ENCODE measurements around the gene BMPER. TPM values are rescaled to one million over a fixed set of nuclear protein-coding genes. Genes with fewer than 3 reads are reported as not detected.

Gene BMPER
- total and polyA plus RNA-seq, 2 of the 8 experiments (the other 6 are each of a cell fraction or from before 2014, with no cell fraction given): 0.33 to 0.69 TPM

GRCh38 chr7:34042406-34042805, 137.1 kb downstream of the BMPER start:
- no peak for FAIRE-seq
- H3K4me2 ChIP-seq (ENCODE audit: insufficient read depth in 1 of 2, low read depth in 2 of 2, low read length in 2 of 2): no peak overlapping the region

More at GRCh38 chr7:34042406-34042805, 137.1 kb downstream of the BMPER start:
- 100% methylated on average over 2 of the region's 2 CpGs; no CpG with 5 or more reads in 1 of the 2 experiments for WGBS, 2 experiments (ENCODE audit: extremely low coverage in 1 of 2, insufficient coverage in 1 of 2, insufficient read length in 1 of 2, insufficient replicate concordance in 2 of 2, low coverage in 1 of 2, low lambda C conversion rate in 2 of 2, missing lambda C conversion rate in 1 of 2)
- Histone ChIP-seq H2BK5ac (ENCODE audit: low read depth, low read length) (no peak overlapping the region), H2AK5ac (ENCODE audit: low read depth, low read length) (no peak overlapping the region), H3K4me3 (ENCODE audit: extremely low read depth in 1 of 4, insufficient read depth in 2 of 4, low read depth in 3 of 4, low read length in 4 of 4) (no peak overlapping the region), H4K5ac (ENCODE audit: insufficient read length, low read depth, low read length) (no peak overlapping the region), H3K79me2 (ENCODE audit: control insufficient read depth in 1 of 2, insufficient read depth in 2 of 2, low read length in 2 of 2) (no peaks in the 10 kb centered on the region), H3K9ac (replicated peaks in 1 of 4; ENCODE audit: extremely low read depth in 1 of 4, low read depth in 3 of 4, low read length in 3 of 4) (no peak overlapping the region), H4K8ac (ENCODE audit: extremely low read depth, insufficient read depth, low read length) (no peak overlapping the region), H3K9me3 (ENCODE audit: insufficient read depth in 2 of 2, low read depth in 1 of 2, low read length in 1 of 2) (no peaks in the 10 kb centered on the region), H3K79me1 (ENCODE audit: low read depth, low read length) (no peaks in the 10 kb centered on the region), H3K36me3 (ENCODE audit: control insufficient read depth in 2 of 4, insufficient read depth in 4 of 4, low read length in 3 of 4) (no peaks in the 10 kb centered on the region), H2BK12ac (ENCODE audit: low read depth, low read length) (no peak overlapping the region), H3K23me2 (ENCODE audit: low read depth, low read length) (no peaks in the 10 kb centered on the region), H3K4me1 (replicated peaks in 1 of 4; ENCODE audit: control insufficient read depth in 3 of 4, insufficient read depth in 4 of 4, low read length in 3 of 4) (no peaks in the 10 kb centered on the region), H3K56ac (replicated peaks; ENCODE audit: insufficient read length, low read depth, low read length) (no peak overlapping the region), H3K18ac (ENCODE audit: extremely low read depth, low read length) (no peak overlapping the region), H2BK20ac (ENCODE audit: low read length) (no peak overlapping the region), H3K4ac (replicated peaks; ENCODE audit: insufficient read length, low read depth, low read length) (no peak overlapping the region), H3K23ac (ENCODE audit: insufficient read length) (no peak overlapping the region), H4K91ac (replicated peaks; ENCODE audit: insufficient read length, low read length) (no peak overlapping the region), H4K20me1 (replicated peaks in 1 of 2; ENCODE audit: control insufficient read depth in 1 of 2, insufficient read depth in 2 of 2, low read length in 2 of 2) (no peaks in the 10 kb centered on the region), H3K14ac (ENCODE audit: insufficient read length) (no peak overlapping the region), H2AFZ (ENCODE audit: low read length) (no peak overlapping the region), H2BK120ac (replicated peaks; ENCODE audit: low read depth, low read length) (no peak overlapping the region), H3K27ac (ENCODE audit: low read depth, low read length) (no peak overlapping the region), H2BK15ac (ENCODE audit: low read length) (no peak overlapping the region), H3K27me3 (replicated peaks in 1 of 4; ENCODE audit: control insufficient read depth in 3 of 4, extremely low read depth in 1 of 4, insufficient read depth in 3 of 4, low read length in 3 of 4) (no peaks in the 10 kb centered on the region)
- no peak for DNase-seq (ENCODE audit: low read depth in 1 of 2, low spot score in 2 of 2)
- POLR2A ChIA-PET (ENCODE audit: partially characterized antibody): no interaction called here
- TF ChIP-seq USF2 (IDR thresholded peaks at IDR 0.05; ENCODE audit: low read length): no peak
- no peak for TF ChIP-seq TAF1 (IDR thresholded peaks at IDR 0.05; ENCODE audit: low read depth, low read length)
- TF ChIP-seq NANOG (IDR thresholded peaks at IDR 0.05; ENCODE audit: insufficient read depth, low read depth, low read length, poor library complexity, severe bottlenecking): no peak
- TF ChIP-seq GTF2F1 (IDR thresholded peaks at IDR 0.05; ENCODE audit: borderline replicate concordance, low read depth, low read length): no peak
- TF ChIP-seq NRF1 (IDR thresholded peaks at IDR 0.05; ENCODE audit: low read depth, low read length): no peak
- no peak for TF ChIP-seq SIX5 (IDR thresholded peaks at IDR 0.05; ENCODE audit: low read depth, low read length)
- no peak for TF ChIP-seq BCL11A (IDR thresholded peaks at IDR 0.05; ENCODE audit: low read depth in 2 of 2, low read length in 2 of 2)
- no peak for TF ChIP-seq CHD2 (IDR thresholded peaks at IDR 0.05; ENCODE audit: low read length)
- TF ChIP-seq MAX (IDR thresholded peaks at IDR 0.05): no peak
- no peak for TF ChIP-seq CEBPB (IDR thresholded peaks at IDR 0.05; ENCODE audit: low read depth, low read length)
- TF ChIP-seq, protein P1, sequence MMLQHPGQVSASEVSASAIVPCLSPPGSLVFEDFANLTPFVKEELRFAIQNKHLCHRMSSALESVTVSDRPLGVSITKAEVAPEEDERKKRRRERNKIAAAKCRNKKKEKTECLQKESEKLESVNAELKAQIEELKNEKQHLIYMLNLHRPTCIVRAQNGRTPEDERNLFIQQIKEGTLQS (IDR thresholded peaks at IDR 0.05; ENCODE audit: insufficient read depth, low read depth, low read length): no peak
- no peak for TF ChIP-seq JUND (IDR thresholded peaks at IDR 0.05; ENCODE audit: low read length)
- no peak for TF ChIP-seq KDM4A (IDR thresholded peaks at IDR 0.05; ENCODE audit: low read depth, low read length, severe bottlenecking)
- TF ChIP-seq EGR1 (IDR thresholded peaks at IDR 0.05; ENCODE audit: borderline replicate concordance, low read depth, low read length): no peak
- CTCF ChIA-PET (ENCODE audit: partially characterized antibody): interaction anchor here (1.1 to 1.5 kb wide), 4 partner anchors 10 to 45 kb away, joined by 3 read pairs; no protein-coding TSS in a partner anchor

Measured in H1 (cell line).